PC-3 (cell line): ENCODE results near the gene MAB21L4. TPM values are rescaled to one million over a fixed set of nuclear protein-coding genes. Genes with fewer than 3 reads are reported as not detected.

Source experiments
- ATAC-seq: fragments of 200-7000 bp; cut with Tn5 transposase; 2 replicates; pipeline ENCODE4 v1.9.1; 2020; ENCODE audit warnings: mild to moderate bottlenecking, moderate library complexity
- BruUV-seq: library from RNA; stranded (reverse); fragments of 400-500 nt; replicated peaks from 2 replicates; lab custom pipeline; 2021; lab: Mats Ljungman, UMichigan
- CTCF ChIA-PET: fragments of 300-600 bp; sonication (Branson Sonifier 250); formaldehyde crosslinking; loops from one replicate; lab custom pipeline; 2022; ENCODE audit warnings: antibody characterized with exemption; lab: Charles Lee
- POLR2A ChIA-PET: fragments of 300-600 bp; sonication (Branson Sonifier 250); formaldehyde crosslinking; loops from one replicate; lab custom pipeline; 2022; ENCODE audit warnings: antibody characterized with exemption; ENCODE audit not compliant: unreplicated experiment; lab: Charles Lee
- DNase-seq: peaks from one replicate; pipeline ENCODE4 v3.0.0-alpha.2; 2015
- H2AFZ ChIP-seq: fragments of 300-600 bp; sonication (generic); 2 replicates; pipeline ENCODE4 v1.6.0; 2016; ENCODE audit warnings: antibody characterized with exemption, low read length
- H3F3A ChIP-seq: fragments of 300-600 bp; sonication (generic); one replicate; pipeline ENCODE4 v1.6.0; 2017; ENCODE audit warnings: antibody characterized with exemption, low read length, control low read depth, mild to moderate bottlenecking; ENCODE audit not compliant: unreplicated experiment
- H3K27ac ChIP-seq: fragments of 300-600 bp; sonication (generic); 2 replicates; pipeline ENCODE4 v1.5.1; 2016; ENCODE audit warnings: mild to moderate bottlenecking, low read length
- H3K27me3 ChIP-seq: fragments of 300-600 bp; sonication (generic); 2 replicates; pipeline ENCODE4 v1.6.1; 2016; ENCODE audit warnings: low read length, mixed read lengths
- H3K36me3 ChIP-seq: fragments of 300-600 bp; sonication (generic); 2 replicates; pipeline ENCODE4 v1.6.1; 2016; ENCODE audit warnings: low read depth, mixed run types, low read length, mixed read lengths
- H3K4me1 ChIP-seq: fragments of 300-600 bp; sonication (generic); 2 replicates; pipeline ENCODE4 v1.5.1; 2016; ENCODE audit warnings: low read length; ENCODE audit not compliant: insufficient read depth
- H3K4me2 ChIP-seq: fragments of 300-600 bp; sonication (generic); 2 replicates; pipeline ENCODE4 v1.6.0; 2016; ENCODE audit warnings: low read length
- H3K4me3 ChIP-seq: fragments of 300-600 bp; sonication (generic); 2 replicates; pipeline ENCODE4 v1.5.1; 2016; ENCODE audit warnings: mild to moderate bottlenecking, low read length, mixed read lengths
- H3K79me2 ChIP-seq: fragments of 300-600 bp; sonication (generic); 2 replicates; pipeline ENCODE4 v1.6.1; 2017; ENCODE audit warnings: low read length, mixed read lengths
- H3K9ac ChIP-seq: fragments of 300-600 bp; sonication (generic); 2 replicates; pipeline ENCODE4 v1.6.0; 2016; ENCODE audit warnings: mild to moderate bottlenecking, low read length
- H3K9me2 ChIP-seq: fragments of 300-600 bp; sonication (generic); replicated peaks from 2 replicates; pipeline ENCODE4 v1.6.1; 2016; ENCODE audit warnings: mixed run types, low read length, mixed read lengths
- H3K9me3 ChIP-seq: fragments of 300-600 bp; sonication (generic); 2 replicates; pipeline ENCODE4 v1.6.1; 2016; ENCODE audit warnings: low read length, mixed read lengths
- H4K20me1 ChIP-seq: fragments of 300-600 bp; sonication (generic); 2 replicates; pipeline ENCODE4 v1.6.1; 2016; ENCODE audit warnings: low read length, mixed read lengths
- CTCF ChIP-seq: fragments of 300-600 bp; sonication (generic); conservative IDR thresholded peaks from 2 replicates; pipeline ENCODE4 v1.5.1; 2017; ENCODE audit warnings: antibody characterized with exemption, low read depth, mild to moderate bottlenecking, low read length
- EZH2 ChIP-seq: fragments of 300-600 bp; sonication (generic); IDR thresholded peaks from one replicate; pipeline ENCODE4 v1.6.1; 2017; ENCODE audit warnings: antibody characterized with exemption, mild to moderate bottlenecking, low read length; ENCODE audit not compliant: unreplicated experiment
- EZH2phosphoT487 ChIP-seq: fragments of 300-600 bp; sonication (generic); IDR thresholded peaks from 2 replicates; pipeline ENCODE4 v1.6.1; 2018; ENCODE audit warnings: mild to moderate bottlenecking, antibody characterized with exemption, low read length, borderline replicate concordance
- intact Hi-C: fragments of 100-400 bp; cut with micrococcal nuclease; formaldehyde crosslinking; loops from 2 replicates; pipeline ENCODE4 v1.9.0; 2023
- total RNA-seq: library from RNA; depleted of rRNA; stranded (reverse); fragments of >200 nt; gene quantifications from 2 replicates; pipeline ENCODE4 v1.2.3, GENCODE V29; 2014

Gene MAB21L4
- total RNA-seq, 1 experiment from 2014 or later, result 1.0 TPM

- ATAC-seq (peak; percentile 42), DNase-seq (peak; percentile 65)
- H3K4me3 ChIP-seq, result no peak overlapping the region
- H3K9me2 ChIP-seq, result no peaks in the 10 kb centered on the region
- no peaks in the 10 kb centered on the region for H3K36me3 ChIP-seq
- no peaks in the 10 kb centered on the region for H3K27me3 ChIP-seq
- no TSS peak for BruUV-seq
- TF ChIP-seq CTCF (no peak), EZH2phosphoT487 (no peak), EZH2 (no peak)
- ChIA-PET POLR2A (no interaction called here), CTCF (no interaction called here)
- peaks cover 20% of the 10 kb centered on the region for H3K4me1 ChIP-seq
- H3K4me2 ChIP-seq, result no peak overlapping the region
- H4K20me1 ChIP-seq, result no peaks in the 10 kb centered on the region
- no peak overlapping the region for H3K9ac ChIP-seq
- no peaks in the 10 kb centered on the region for H3K9me3 ChIP-seq
- intact Hi-C loops, result no loop called here
- no peak overlapping the region for H2AFZ ChIP-seq
- no peak overlapping the region for H3K27ac ChIP-seq
- H3F3A ChIP-seq, result no peaks in the 10 kb centered on the region
- H3K79me2 ChIP-seq, result no peaks in the 10 kb centered on the region
Observed at GRCh38 chr2:240898108-240898730, 2.3 kb upstream of the MAB21L4 start.

GRCh38 chr2:240896871-240897692 is 1.1 kb upstream of the MAB21L4 start:
- ATAC-seq (no peak), DNase-seq (peak; percentile 9)
- intact Hi-C loops, result no loop called here
- Histone ChIP-seq H2AFZ (no peak overlapping the region), H3K27me3 (no peaks in the 10 kb centered on the region), H3K9me3 (no peaks in the 10 kb centered on the region), H3K27ac (no peak overlapping the region), H3K4me2 (no peak overlapping the region), H3K9me2 (no peaks in the 10 kb centered on the region), H3K9ac (no peak overlapping the region), H3K4me1 (peaks cover 20% of the 10 kb centered on the region), H3K4me3 (no peak overlapping the region), H3K36me3 (no peaks in the 10 kb centered on the region), H3K79me2 (no peaks in the 10 kb centered on the region), H4K20me1 (no peaks in the 10 kb centered on the region), H3F3A (no peaks in the 10 kb centered on the region)
- no peak for TF ChIP-seq EZH2
- TF ChIP-seq EZH2phosphoT487, result no peak
- TF ChIP-seq CTCF, result no peak
- no TSS peak for BruUV-seq
- ChIA-PET POLR2A (no interaction called here), CTCF (no interaction called here)

DNA sequence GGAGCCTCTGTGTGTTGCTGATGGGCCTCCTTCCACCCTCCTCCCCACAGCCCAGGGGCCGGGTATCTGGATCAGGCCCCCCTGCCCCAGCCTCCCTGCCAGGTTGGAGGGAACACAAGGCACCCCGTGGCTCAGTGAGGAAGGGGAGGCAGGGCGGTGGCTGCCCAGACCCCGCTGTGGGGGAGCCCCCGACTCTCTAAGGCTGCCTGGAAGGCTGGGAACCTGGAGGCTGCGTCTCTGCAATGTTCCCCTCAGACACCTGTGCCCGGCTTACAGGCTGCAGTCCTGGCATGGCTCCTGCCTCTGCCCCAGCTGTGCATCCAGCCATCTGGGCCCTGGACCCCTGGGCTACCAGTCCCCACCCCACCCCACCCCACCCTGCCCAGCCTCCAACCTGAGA is 438 bp upstream of the MAB21L4 start:
- intact Hi-C loops, result no loop called here
- Histone ChIP-seq H3K9ac (no peak overlapping the region), H3K4me1 (peaks cover 20% of the 10 kb centered on the region), H3K79me2 (no peaks in the 10 kb centered on the region), H3K4me2 (0 out of 2 replicates have a peak overlapping the region, but pooled peaks have one; percentile 42), H3K27ac (no peak overlapping the region), H3K27me3 (no peaks in the 10 kb centered on the region), H3K36me3 (no peaks in the 10 kb centered on the region), H3F3A (no peaks in the 10 kb centered on the region), H2AFZ (no peak overlapping the region), H3K9me3 (no peaks in the 10 kb centered on the region), H3K4me3 (no peak overlapping the region), H3K9me2 (no peaks in the 10 kb centered on the region), H4K20me1 (no peaks in the 10 kb centered on the region)
- CTCF ChIA-PET, result no interaction called here
- TF ChIP-seq CTCF (no peak), EZH2phosphoT487 (no peak), EZH2 (no peak)
- POLR2A ChIA-PET, result no interaction called here
- no TSS peak for BruUV-seq
- ATAC-seq (no peak; the same call in 1 of the 2 replicates), DNase-seq (no peak)
